HL-60/S4 treated with retinoic acid at 250 ng/mL for 4 days and 3 days (cell line): ENCODE results near the gene EVX2.

Source experiments
- in situ Hi-C: fragments of 300-500 bp; cut with MboI; formaldehyde crosslinking; loops from 2 replicates; pipeline ENCODE4 v1.7.0; 2022; ENCODE audit warnings: low sequenced_read_pairs

Gene EVX2

GRCh38 chr2:176075481-176075880 is 8.3 kb downstream of the EVX2 start:
- in situ Hi-C loops: loop anchor here (25.0 kb wide), 2 partner anchors 388 to 713 kb away; no protein-coding TSS in a partner anchor

- in situ Hi-C loops: loop anchor here (25.0 kb wide), 2 partner anchors 388 to 713 kb away; no protein-coding TSS in a partner anchor
These were observed 8.8 kb downstream of the EVX2 start for GRCh38 chr2:176074919-176075425.

DNA sequence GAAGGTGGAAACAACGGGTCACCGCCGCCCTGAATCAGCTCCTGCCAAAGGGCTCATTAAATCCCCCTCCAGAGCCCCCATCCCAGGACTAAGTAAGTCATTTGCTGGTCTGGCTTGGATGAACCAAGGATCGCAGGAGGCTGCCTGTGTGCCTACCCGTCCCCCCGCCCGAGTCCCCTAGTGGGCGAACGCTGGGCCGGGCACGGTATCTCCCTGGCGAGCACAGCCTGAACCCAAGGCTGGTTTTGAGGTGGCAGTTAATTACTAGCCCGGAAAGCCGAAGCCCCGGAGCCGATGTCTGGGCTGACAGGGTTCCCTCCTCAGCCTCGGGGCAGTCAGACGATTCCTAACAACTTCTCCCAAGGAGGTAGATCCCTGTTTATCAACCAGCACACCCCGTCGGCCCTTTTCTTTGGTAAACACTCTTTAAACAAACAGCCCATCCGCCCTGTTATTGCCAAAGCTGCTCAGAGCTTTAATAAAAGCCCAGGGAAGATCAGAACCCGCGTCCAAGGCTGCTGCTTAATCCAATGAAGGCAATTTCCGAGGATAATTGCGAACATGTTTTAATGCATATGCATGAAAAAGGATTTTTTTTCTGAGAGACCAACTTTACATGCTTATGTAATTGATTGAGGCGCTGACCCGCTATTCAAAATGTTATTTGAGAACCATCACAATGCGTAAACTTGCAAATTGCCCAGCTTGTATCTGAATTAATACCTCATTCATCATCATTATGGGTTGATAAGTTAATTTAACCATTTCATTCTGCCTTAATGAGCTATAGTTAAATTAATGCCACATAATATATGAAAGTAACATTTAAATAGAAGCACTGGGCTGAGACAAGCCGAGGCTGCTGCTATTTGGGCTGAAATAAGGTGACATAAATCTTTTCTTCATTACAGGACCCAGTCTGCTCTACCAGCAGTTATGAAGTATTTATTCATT is 10.5 kb downstream of the EVX2 start:
- in situ Hi-C loops: no loop called here

DNA sequence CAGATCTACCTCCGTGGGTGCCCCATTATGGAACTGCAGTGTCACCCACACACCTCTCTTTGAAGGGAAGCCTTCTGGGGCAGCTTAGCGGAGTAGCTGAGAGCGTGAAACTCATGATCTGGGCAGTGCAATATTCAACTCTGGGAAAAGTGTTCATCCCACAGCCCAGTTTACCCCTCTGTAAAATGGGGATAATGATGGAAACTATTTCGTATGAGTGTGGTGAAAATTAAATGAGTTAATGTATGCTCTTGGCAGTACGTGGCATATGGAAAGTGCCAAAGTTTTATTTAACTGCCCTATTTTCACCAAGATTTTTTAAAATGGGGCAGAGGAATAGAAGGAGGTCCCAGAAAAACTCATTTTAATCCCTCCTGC is 11.5 kb downstream of the EVX2 start:
- in situ Hi-C loops: no loop called here

GRCh38 chr2:176071330-176072291 is 12.2 kb downstream of the EVX2 start:
- in situ Hi-C loops: no loop called here

GRCh38 chr2:176068419-176068832 is 15.3 kb downstream of the EVX2 start:
- in situ Hi-C loops: no loop called here

- in situ Hi-C loops: no loop called here
These were observed 16.0 kb downstream of the EVX2 start for GRCh38 chr2:176067589-176068418.

DNA sequence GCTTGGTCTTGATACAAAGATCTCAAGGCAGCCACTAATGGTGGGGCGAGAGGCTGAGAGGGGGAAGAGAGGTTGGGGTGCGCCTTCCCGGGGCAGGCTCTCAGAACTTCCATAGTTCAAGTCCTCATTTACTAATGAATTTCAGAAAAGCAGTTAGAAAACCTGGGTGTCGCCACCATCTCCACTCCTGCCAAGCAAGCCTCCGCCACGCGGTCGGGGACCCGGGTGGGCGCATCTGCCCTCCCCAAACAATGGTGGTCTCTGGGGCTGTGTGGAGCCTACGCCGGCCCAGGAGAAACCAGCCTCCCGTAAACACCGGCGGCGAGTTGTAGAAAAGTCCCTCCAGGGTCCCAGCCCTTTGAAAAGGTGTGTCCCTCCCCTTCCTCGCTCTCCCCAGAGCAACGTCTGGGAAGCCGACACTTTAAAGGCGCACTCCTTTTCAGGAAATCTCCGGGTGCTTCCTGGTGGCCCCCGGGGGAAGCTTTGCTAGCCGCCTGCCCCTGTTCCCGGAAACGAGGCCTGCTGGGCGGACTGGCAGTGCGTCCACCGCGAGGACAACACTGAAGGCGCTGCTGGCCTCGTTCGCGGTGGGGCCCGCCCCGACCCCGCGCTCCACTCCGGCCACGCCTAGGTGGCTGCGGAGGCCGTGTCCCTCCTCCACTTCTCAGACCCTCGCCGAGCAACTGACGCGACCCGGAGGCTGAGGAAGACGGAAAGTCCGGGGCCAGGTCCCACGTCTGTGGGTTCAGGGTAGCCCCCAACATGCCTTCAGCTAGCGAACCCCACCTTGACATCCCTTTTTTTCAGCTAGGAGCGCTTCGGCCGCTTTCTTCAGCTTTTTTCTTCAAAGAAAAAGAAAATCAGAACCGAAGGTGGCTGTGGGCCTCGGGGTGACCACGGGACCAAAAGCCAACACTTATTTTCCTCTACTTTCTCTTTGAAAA is 16.8 kb downstream of the EVX2 start:
- in situ Hi-C loops: no loop called here

GRCh38 chr2:176063958-176064357 is 19.8 kb downstream of the EVX2 start:
- in situ Hi-C loops: no loop called here

DNA sequence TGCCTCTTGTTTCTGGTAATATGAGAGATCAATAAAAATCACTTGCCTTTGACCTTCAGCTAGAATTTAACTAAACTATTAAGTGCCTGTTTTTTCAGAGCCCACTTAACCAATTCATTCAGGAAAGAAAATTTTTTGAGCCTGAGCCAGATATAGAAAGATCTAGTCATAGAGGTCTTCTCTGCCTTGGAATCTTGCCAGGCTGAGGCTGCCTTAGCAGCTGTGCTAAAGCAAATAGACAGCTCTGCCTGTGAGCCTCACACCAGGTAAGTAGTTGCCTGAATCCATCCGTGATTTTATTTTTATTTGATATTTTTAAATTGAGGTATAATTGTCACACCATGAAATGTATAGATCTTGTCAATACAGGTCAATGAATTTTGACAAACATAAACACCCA is 27.4 kb downstream of the EVX2 start:
- in situ Hi-C loops: no loop called here

DNA sequence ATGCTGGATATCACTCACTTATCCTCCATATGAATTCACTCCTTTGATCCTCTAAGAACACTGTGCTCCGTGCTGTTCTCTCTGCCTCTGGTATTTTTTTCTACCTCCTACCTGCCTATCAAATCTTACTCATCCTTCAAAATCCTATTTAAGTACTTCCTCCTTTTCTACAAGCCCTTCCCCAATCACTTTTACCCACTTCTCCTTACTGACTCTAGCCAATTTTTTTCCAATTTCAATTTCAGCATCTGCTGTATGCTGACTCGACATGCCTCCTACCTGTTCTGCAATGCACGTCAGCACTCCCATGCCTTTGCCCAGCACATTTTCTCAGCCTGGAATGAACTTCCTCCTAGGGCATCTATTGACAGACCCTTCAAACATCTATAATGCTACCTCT is 44.4 kb downstream of the EVX2 start:
- in situ Hi-C loops: no loop called here

DNA sequence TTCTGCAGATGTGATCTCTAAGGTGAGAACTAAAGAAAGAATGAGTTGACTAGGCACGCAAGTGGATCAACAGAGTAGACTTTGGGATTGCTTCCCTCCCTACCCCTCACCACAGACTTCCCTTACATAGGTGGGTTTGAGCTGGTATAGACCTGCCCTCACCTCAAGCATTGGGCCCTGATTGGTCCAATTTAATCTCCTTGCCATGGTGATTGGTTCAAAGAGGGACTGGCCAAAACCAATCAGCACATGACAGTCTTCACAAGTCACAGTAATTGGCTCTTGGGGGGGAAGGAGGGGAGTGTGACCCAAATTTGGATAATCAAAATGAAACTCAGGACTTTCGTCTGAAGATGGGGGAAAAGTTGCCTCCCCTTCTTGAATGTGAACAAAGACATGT is 45.1 kb downstream of the EVX2 start:
- in situ Hi-C loops: no loop called here

- in situ Hi-C loops: no loop called here
These were observed 48.6 kb downstream of the EVX2 start for GRCh38 chr2:176035013-176035691.

DNA sequence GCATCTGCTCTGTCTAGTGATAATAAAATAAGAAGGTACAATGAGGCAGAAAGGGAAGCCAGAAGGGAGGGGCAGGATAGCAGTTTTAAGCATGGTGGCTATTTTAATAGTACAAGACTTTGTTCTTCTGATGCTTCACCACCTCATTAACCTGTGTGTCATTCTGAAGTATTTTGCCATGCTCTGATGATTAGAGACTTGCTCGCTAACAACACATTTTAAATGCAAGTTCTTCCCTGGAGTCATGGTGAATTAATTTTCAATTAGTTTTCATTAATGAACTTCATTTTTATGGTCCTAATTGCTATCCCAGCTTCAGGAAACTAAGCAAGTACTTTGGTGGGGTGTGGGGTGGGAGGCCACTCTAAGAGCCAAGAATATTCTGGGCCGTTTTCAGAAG is 56.0 kb downstream of the EVX2 start:
- in situ Hi-C loops: no loop called here
